H9 (cell line): ENCODE data around the gene ANKRD11. TPM values are rescaled to one million over a fixed set of nuclear protein-coding genes. Genes with fewer than 3 reads are reported as not detected.

Experiments
- DNase-seq: peaks from one replicate; pipeline ENCODE4 v3.0.0-alpha.2; 2017
- H2AFZ ChIP-seq: one replicate; pipeline ENCODE4 v1.6.1; 2013; ENCODE audit warnings: mild to moderate bottlenecking, low read length, control low read depth, moderate library complexity
- H2AK5ac ChIP-seq: 2 replicates; pipeline ENCODE4 v1.6.1; 2013; ENCODE audit warnings: low read length, control low read depth, mixed read lengths; ENCODE audit not compliant: insufficient read length
- H2BK120ac ChIP-seq: one replicate; pipeline ENCODE4 v1.6.1; 2013; ENCODE audit warnings: low read depth, mild to moderate bottlenecking, low read length, control low read depth, inconsistent platforms; ENCODE audit not compliant: poor library complexity, severe bottlenecking
- H2BK12ac ChIP-seq: 2 replicates; pipeline ENCODE4 v1.6.1; 2013; ENCODE audit warnings: low read length, control low read depth, mixed read lengths, low read depth; ENCODE audit not compliant: insufficient read length
- H2BK15ac ChIP-seq: 2 replicates; pipeline ENCODE4 v1.6.1; 2013; ENCODE audit warnings: low read depth, low read length, control low read depth
- H2BK20ac ChIP-seq: one replicate; pipeline ENCODE4 v1.6.1; 2013; ENCODE audit warnings: low read depth, mild to moderate bottlenecking, low read length, control low read depth, inconsistent platforms; ENCODE audit not compliant: poor library complexity, severe bottlenecking
- H2BK5ac ChIP-seq: 2 replicates; pipeline ENCODE4 v1.6.1; 2013; ENCODE audit warnings: low read length, control low read depth, mixed read lengths; ENCODE audit not compliant: insufficient read length
- H3K14ac ChIP-seq: 2 replicates; pipeline ENCODE4 v1.6.1; 2013; ENCODE audit warnings: low read length, control low read depth; ENCODE audit not compliant: insufficient read depth
- H3K18ac ChIP-seq: 2 replicates; pipeline ENCODE4 v1.6.1; 2013; ENCODE audit warnings: low read depth, mild to moderate bottlenecking, mixed read lengths, low read length, control low read depth; ENCODE audit not compliant: insufficient read length
- H3K23ac ChIP-seq: 2 replicates; pipeline ENCODE4 v1.6.1; 2013; ENCODE audit warnings: low read length, control low read depth, mixed read lengths, low read depth; ENCODE audit not compliant: insufficient read length
- H3K23me2 ChIP-seq: 2 replicates; pipeline ENCODE4 v1.6.1; 2013; ENCODE audit warnings: low read depth, mild to moderate bottlenecking, mixed read lengths, low read length, control low read depth; ENCODE audit not compliant: insufficient read length, poor library complexity, severe bottlenecking
- H3K27ac ChIP-seq: 2 replicates; pipeline ENCODE4 v1.5.1; 2013; ENCODE audit warnings: low read length, control low read depth, mixed read lengths, low read depth; ENCODE audit not compliant: insufficient read length
- H3K27me3 ChIP-seq: 2 replicates; pipeline ENCODE4 v1.6.1; 2013; ENCODE audit warnings: low read length, control low read depth, inconsistent platforms; ENCODE audit not compliant: insufficient read depth
- H3K4ac ChIP-seq: 2 replicates; pipeline ENCODE4 v1.6.1; 2013; ENCODE audit warnings: low read depth, mild to moderate bottlenecking, control low read depth, inconsistent platforms, low read length, moderate library complexity
- H3K4me1 ChIP-seq: 2 replicates; pipeline ENCODE4 v1.6.1; 2013; ENCODE audit warnings: low read length, control low read depth, inconsistent platforms; ENCODE audit not compliant: insufficient read depth
- H3K4me2 ChIP-seq: 2 replicates; pipeline ENCODE4 v1.6.1; 2013; ENCODE audit warnings: low read length, control low read depth, mixed read lengths; ENCODE audit not compliant: insufficient read length, insufficient read depth
- H3K56ac ChIP-seq: 2 replicates; pipeline ENCODE4 v1.6.1; 2013; ENCODE audit warnings: low read depth, mild to moderate bottlenecking, mixed read lengths, low read length, control low read depth; ENCODE audit not compliant: insufficient read length
- H3K79me1 ChIP-seq: 2 replicates; pipeline ENCODE4 v1.6.1; 2013; ENCODE audit warnings: low read depth, mild to moderate bottlenecking, moderate library complexity, low read length, control low read depth, inconsistent platforms; ENCODE audit not compliant: insufficient read depth, poor library complexity, severe bottlenecking
- H3K79me2 ChIP-seq: 2 replicates; pipeline ENCODE4 v1.6.1; 2013; ENCODE audit warnings: low read length, control low read depth, inconsistent platforms; ENCODE audit not compliant: insufficient read depth
- H3K9ac ChIP-seq: 2 replicates; pipeline ENCODE4 v1.6.1; 2013; ENCODE audit warnings: low read length, control low read depth, mixed read lengths; ENCODE audit not compliant: insufficient read length; ENCODE audit errors: extremely low read depth
- H3K9me3 ChIP-seq: one replicate; pipeline ENCODE4 v1.6.1; 2013; ENCODE audit warnings: low read depth, low read length, inconsistent platforms; ENCODE audit not compliant: control insufficient read depth
- H3T11ph ChIP-seq: one replicate; pipeline ENCODE4 v1.6.1; 2013; ENCODE audit warnings: mild to moderate bottlenecking, low read length, control low read depth, inconsistent platforms
- H4K20me1 ChIP-seq: one replicate; pipeline ENCODE4 v1.6.1; 2013; ENCODE audit not compliant: control insufficient read depth, insufficient read length, insufficient read depth
- H4K5ac ChIP-seq: 2 replicates; pipeline ENCODE4 v1.6.1; 2013; ENCODE audit warnings: low read depth, mild to moderate bottlenecking, mixed read lengths, low read length, control low read depth; ENCODE audit not compliant: insufficient read length
- H4K8ac ChIP-seq: replicated peaks from 2 replicates; pipeline ENCODE4 v1.6.1; 2013; ENCODE audit warnings: low read length, control low read depth, mixed read lengths, low read depth; ENCODE audit not compliant: insufficient read length
- H4K91ac ChIP-seq: 2 replicates; pipeline ENCODE4 v1.6.1; 2013; ENCODE audit warnings: low read depth, mild to moderate bottlenecking, moderate library complexity, mixed read lengths, low read length, control low read depth; ENCODE audit not compliant: insufficient read length
- H3K27ac Mint-ChIP-seq, 3 experiments: 2 replicates in 2 of 3; 3 replicates in 1 of 3; pipeline ENCODE4 v1.8.0; 2020 to 2021; ENCODE audit warnings: mixed read lengths in 3 of 3, mild to moderate bottlenecking in 1 of 3, moderate library complexity in 1 of 3
- H3K27me3 Mint-ChIP-seq: 2 replicates; pipeline ENCODE4 v1.8.0; 2021; ENCODE audit warnings: low read depth, mild to moderate bottlenecking, moderate library complexity, mixed read lengths
- H3K36me3 Mint-ChIP-seq, 3 experiments: 2 replicates in 2 of 3; 3 replicates in 1 of 3; pipeline ENCODE4 v1.8.0; 2020 to 2021; ENCODE audit warnings: low read depth in 3 of 3, mixed read lengths in 3 of 3; ENCODE audit not compliant: insufficient read depth in 1 of 3
- H3K4me1 Mint-ChIP-seq, 2 experiments: 2 replicates each; pipeline ENCODE4 v1.8.0; 2020; ENCODE audit warnings: mixed read lengths in 2 of 2
- H3K4me3 Mint-ChIP-seq, 2 experiments: 2 replicates in 1 of 2; 3 replicates in 1 of 2; pipeline ENCODE4 v1.8.0; 2020 to 2021; ENCODE audit warnings: mild to moderate bottlenecking in 2 of 2, mixed read lengths in 2 of 2, moderate library complexity in 1 of 2
- H3K9me3 Mint-ChIP-seq, 2 experiments: 2 replicates in 1 of 2; 3 replicates in 1 of 2; pipeline ENCODE4 v1.8.0; 2020; ENCODE audit warnings: mild to moderate bottlenecking in 2 of 2, mixed read lengths in 2 of 2, moderate library complexity in 1 of 2
- CTCF ChIP-seq: fragments of 200-600 bp; sonication (generic); conservative IDR thresholded peaks from 3 replicates; pipeline ENCODE4 v1.8.0; 2021; ENCODE audit warnings: antibody characterized with exemption, mild to moderate bottlenecking
- WGBS: extraction: QIAGEN DNeasy Blood & Tissue Kit; methylation state at CpG from one replicate; pipeline ENCODE4 v1.1.7; 2013; ENCODE audit warnings: missing lambda C conversion rate, low lambda C conversion rate, mixed read lengths; ENCODE audit not compliant: insufficient read length; ENCODE audit errors: extremely low coverage; 5-methylcytosine and 5-hydroxymethylcytosine counted together
- total RNA-seq: library from RNA; stranded (reverse); gene quantifications from 2 replicates; pipeline ENCODE4 v1.2.1, GENCODE V29; 2021

ANKRD11 gene
- total RNA-seq, 1 experiment from 2014 or later: 181 TPM

GRCh38 chr16:89366561-89367537 is 123.5 kb downstream of the ANKRD11 start:
- peaks cover 4 to 7% (median 4%) of the 10 kb centered on the region in 3 experiments; a peak in 4 of 7 replicates for H3K36me3 Mint-ChIP-seq
- Histone ChIP-seq H3K9me3 (no peaks in the 10 kb centered on the region), H3K4me2 (no peak overlapping the region), H2AFZ (no peak overlapping the region), H2BK5ac (no peak overlapping the region), H2BK120ac (no peak overlapping the region), H3K27ac (no peak overlapping the region), H3K18ac (no peak overlapping the region), H4K20me1 (peaks cover 4% of the 10 kb centered on the region), H3K4me1 (peaks cover 7% of the 10 kb centered on the region), H3K9ac (no peak overlapping the region), H2BK12ac (no peak overlapping the region), H2AK5ac (no peak overlapping the region), H2BK20ac (no peak overlapping the region), H3K23ac (no peak overlapping the region), H3K56ac (no peak overlapping the region), H2BK15ac (no peak overlapping the region), H4K8ac (no peak overlapping the region), H3K4ac (no peak overlapping the region), H4K91ac (no peak overlapping the region), H3K23me2 (no peaks in the 10 kb centered on the region), H3K79me2 (peaks cover 81% of the 10 kb centered on the region; the same call in 1 of the 2 replicates), H3K79me1 (peaks cover 10% of the 10 kb centered on the region), H3K14ac (no peak overlapping the region), H3T11ph (no peak overlapping the region), H3K27me3 (no peaks in the 10 kb centered on the region), H4K5ac (no peak overlapping the region)
- peaks cover 71 to 74% of the 10 kb centered on the region in 2 experiments for H3K4me1 Mint-ChIP-seq
- no peak for TF ChIP-seq CTCF
- H3K9me3 Mint-ChIP-seq: no peaks in the 10 kb centered on the region
- H3K27me3 Mint-ChIP-seq: no peaks in the 10 kb centered on the region
- H3K4me3 Mint-ChIP-seq: no peak overlapping the region
- H3K27ac Mint-ChIP-seq: peak overlapping the region in 2 of 3 experiments; percentile 5 to 77; a peak in 3 of 7 replicates
- WGBS: no CpG with 5 or more reads among the region's 37 CpGs
- DNase-seq: no peak
